Suprapubic skin (tissue), 4 donors: ENCODE measurements around the gene GPR75. TPM values are rescaled to one million over a fixed set of nuclear protein-coding genes. Genes with fewer than 3 reads are reported as not detected.
A peak's percentile ranks its signal among the peaks of the same experiment; 100 is the strongest.
"Not testable (repeated sequence)": the region's sequence is repeated elsewhere in the genome, so short reads cannot be mapped to it uniquely, and the experiment has no call there.

ENCODE experiments used
- DNase-seq, 2 donors: peaks; one replicate each; pipeline ENCODE4 v3.0.0-alpha.2; 2019; ENCODE audit warnings: low spot score in 2 of 2
- H3K27ac ChIP-seq: fragments of 200-600 bp; sonication (generic); one replicate; pipeline ENCODE4 v1.5.1; 2019
- H3K27me3 ChIP-seq: fragments of 200-600 bp; sonication (generic); one replicate; pipeline ENCODE4 v1.5.1; 2019
- H3K36me3 ChIP-seq: fragments of 200-600 bp; sonication (generic); one replicate; pipeline ENCODE4 v1.5.1; 2019
- H3K4me1 ChIP-seq: fragments of 200-600 bp; sonication (generic); one replicate; pipeline ENCODE4 v1.5.1; 2019
- H3K4me3 ChIP-seq: fragments of 200-600 bp; sonication (generic); one replicate; pipeline ENCODE4 v1.5.1; 2019; ENCODE audit warnings: mild to moderate bottlenecking
- H3K9me3 ChIP-seq: fragments of 200-600 bp; sonication (generic); one replicate; pipeline ENCODE4 v1.5.1; 2019
- CTCF ChIP-seq, 2 donors: fragments of 200-600 bp in 1 of 2; fragments of 450-650 bp in 1 of 2; sonication (generic) in 1 of 2; IDR thresholded peaks; one replicate each; pipeline ENCODE4 v1.5.1; 2016 to 2019; ENCODE audit warnings: antibody characterized with exemption in 2 of 2, mild to moderate bottlenecking in 1 of 2, moderate library complexity in 1 of 2
- EP300 ChIP-seq: sonication (generic); formaldehyde crosslinking; IDR thresholded peaks from one replicate; pipeline ENCODE4 v1.6.1; 2017; ENCODE audit warnings: antibody characterized with exemption
- POLR2A ChIP-seq, 2 donors: fragments of 450-650 bp; IDR thresholded peaks; one replicate each; pipeline ENCODE4 v1.6.1; 2017; ENCODE audit warnings: antibody characterized with exemption in 2 of 2, mild to moderate bottlenecking in 2 of 2, moderate library complexity in 2 of 2
- POLR2AphosphoS5 ChIP-seq, 3 donors: sonication (generic); formaldehyde crosslinking; IDR thresholded peaks; one replicate each; pipeline ENCODE4 v1.6.1; 2017; ENCODE audit warnings: antibody characterized with exemption in 3 of 3
- WGBS: methylation state at CpG from one replicate; pipeline ENCODE4 v1.1.5; 2018; 5-methylcytosine and 5-hydroxymethylcytosine counted together
- total RNA-seq, 4 donors: library from RNA; depleted of rRNA; stranded (reverse); fragments of >200 nt; gene quantifications; one replicate each; pipeline ENCODE4 v1.1.0, GENCODE V29; 2016

Gene GPR75
- total RNA-seq, 4 donors from 2014 or later = 4.5 to 6.7 (median 5.0) TPM

GRCh38 chr2:53826030-53826410, 33.7 kb downstream of the GPR75 start:
- H3K4me3 ChIP-seq = no peak overlapping the region
- H3K36me3 ChIP-seq = no peaks in the 10 kb centered on the region
- H3K9me3 ChIP-seq = no peaks in the 10 kb centered on the region
- peak overlapping the region; percentile 79 for H3K27ac ChIP-seq
- no peaks in the 10 kb centered on the region for H3K27me3 ChIP-seq
- no peak for TF ChIP-seq EP300
- TF ChIP-seq CTCF (IDR thresholded peaks at IDR 0.05) = no peak
- no peak for TF ChIP-seq POLR2A (IDR thresholded peaks at IDR 0.05)
- no peak for DNase-seq
- 40% methylated on average over 1 of the region's 1 CpG for WGBS
- peaks cover 29% of the 10 kb centered on the region for H3K4me1 ChIP-seq

DNA sequence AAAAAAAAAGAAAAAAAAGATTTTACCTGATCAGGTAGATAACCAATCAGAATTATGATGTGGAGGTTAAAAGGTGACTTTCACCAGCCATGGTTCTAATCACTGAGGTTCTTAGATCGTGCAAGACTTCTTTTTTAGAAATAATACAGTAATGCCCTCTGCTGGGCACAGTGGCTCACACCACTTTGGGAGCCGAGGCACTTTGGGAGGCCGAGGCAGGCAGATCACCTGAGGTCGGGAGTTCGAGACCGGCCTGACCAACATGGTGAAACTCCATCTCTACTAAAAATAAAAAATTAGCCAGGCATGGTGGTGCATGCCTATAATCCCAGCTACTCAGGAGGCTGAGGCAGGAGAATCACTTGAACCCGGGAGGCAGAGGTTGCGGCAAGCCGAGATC, 36.1 kb downstream of the GPR75 start:
- not testable (repeated sequence) for H3K27ac ChIP-seq, H3K4me3 ChIP-seq, H3K27me3 ChIP-seq, DNase-seq, H3K9me3 ChIP-seq
- 90% methylated on average over 9 of the region's 9 CpGs for WGBS
- Histone ChIP-seq H3K4me1 (peaks cover 29% of the 10 kb centered on the region), H3K36me3 (peaks cover 12% of the 10 kb centered on the region)

DNA sequence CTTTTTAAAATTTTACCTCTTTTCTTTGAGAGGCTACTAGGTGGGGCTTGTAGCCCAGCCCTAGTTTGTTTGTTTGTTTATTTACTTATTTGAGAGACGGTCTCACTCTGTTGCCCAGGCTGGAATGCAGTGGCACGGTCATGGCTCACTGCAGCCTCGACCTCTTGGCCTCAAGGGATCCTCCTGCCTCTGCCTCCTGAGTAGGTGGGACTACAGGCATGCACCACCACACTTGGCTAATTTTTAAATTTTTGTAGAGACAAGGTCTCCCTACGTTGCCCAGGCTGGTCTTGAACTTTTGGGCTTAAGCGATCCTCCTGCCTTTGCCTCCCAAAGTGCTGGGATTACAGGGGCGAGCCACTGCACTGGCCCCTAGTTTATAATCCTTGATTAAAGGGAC, 38.0 kb downstream of the GPR75 start:
- TF ChIP-seq POLR2A (IDR thresholded peaks at IDR 0.05) = no peak
- TF ChIP-seq EP300 = no peak
- TF ChIP-seq CTCF (IDR thresholded peaks at IDR 0.05) = no peak
- no peak for TF ChIP-seq POLR2AphosphoS5 (IDR thresholded peaks at IDR 0.05)
- Histone ChIP-seq H3K4me3 (no peak overlapping the region), H3K36me3 (peaks cover 24% of the 10 kb centered on the region), H3K4me1 (peaks cover 15% of the 10 kb centered on the region), H3K27me3 (no peaks in the 10 kb centered on the region), H3K27ac (no peak overlapping the region), H3K9me3 (no peaks in the 10 kb centered on the region)
- DNase-seq = no peak
- WGBS = 92% methylated on average over 6 of the region's 6 CpGs

- no peak for DNase-seq
- Histone ChIP-seq H3K4me3 (no peak overlapping the region), H3K27ac (no peak overlapping the region), H3K36me3 (peaks cover 33% of the 10 kb centered on the region), H3K27me3 (no peaks in the 10 kb centered on the region), H3K4me1 (peaks cover 4% of the 10 kb centered on the region), H3K9me3 (no peaks in the 10 kb centered on the region)
- WGBS = 77% methylated on average over 4 of the region's 4 CpGs
- TF ChIP-seq POLR2AphosphoS5 (IDR thresholded peaks at IDR 0.05) = no peak
Measured at GRCh38 chr2:53820711-53821110, 39.1 kb downstream of the GPR75 start.

- Histone ChIP-seq H3K9me3 (no peaks in the 10 kb centered on the region), H3K36me3 (peaks cover 38% of the 10 kb centered on the region), H3K27ac (no peak overlapping the region), H3K4me3 (no peak overlapping the region), H3K4me1 (no peaks in the 10 kb centered on the region), H3K27me3 (no peaks in the 10 kb centered on the region)
- DNase-seq = no peak
- 88% methylated on average over 9 of the region's 9 CpGs for WGBS
- no peak for TF ChIP-seq EP300
- TF ChIP-seq CTCF (IDR thresholded peaks at IDR 0.05) = no peak
- TF ChIP-seq POLR2AphosphoS5 (IDR thresholded peaks at IDR 0.05) = no peak
- TF ChIP-seq POLR2A (IDR thresholded peaks at IDR 0.05) = no peak
Measured at GRCh38 chr2:53820048-53820447, 39.7 kb downstream of the GPR75 start.

- Histone ChIP-seq H3K4me1 (no peaks in the 10 kb centered on the region), H3K27me3 (no peaks in the 10 kb centered on the region), H3K9me3 (no peaks in the 10 kb centered on the region), H3K36me3 (peaks cover 43% of the 10 kb centered on the region), H3K27ac (no peak overlapping the region), H3K4me3 (no peak overlapping the region)
- DNase-seq = no peak
- TF ChIP-seq POLR2AphosphoS5 (IDR thresholded peaks at IDR 0.05) (no peak), EP300 (no peak), CTCF (IDR thresholded peaks at IDR 0.05) (no peak), POLR2A (IDR thresholded peaks at IDR 0.05) (no peak)
- WGBS = 67% methylated on average over 4 of the region's 4 CpGs
Measured at GRCh38 chr2:53819634-53820033, 40.1 kb downstream of the GPR75 start.
